GM18951 (cell line): ENCODE data around the gene SDC3.

Experiments used
- POLR2A ChIP-seq: IDR thresholded peaks from 4 replicates; pipeline ENCODE4 v1.6.1; 2011; ENCODE audit warnings: mild to moderate bottlenecking; ENCODE audit not compliant: insufficient read length, insufficient read depth; ENCODE audit errors: extremely low read depth
- in situ Hi-C: fragments of 300-500 bp; cut with MboI; formaldehyde crosslinking; loops from one replicate; pipeline ENCODE4 v1.12.0; 2022; ENCODE audit warnings: low sequenced_read_pairs, mixed read lengths, inconsistent platforms; ENCODE audit not compliant: unreplicated experiment

Gene SDC3

GRCh38 chr1:30916296-30916695 is 7.7 kb upstream of the SDC3 start:
- in situ Hi-C loops: loop anchor here (10.0 kb wide), 1 partner anchor 191 kb away; the partner anchor contains the start of gene MATN1
- TF ChIP-seq POLR2A: no peak

GRCh38 chr1:30915491-30916230 is 7.1 kb upstream of the SDC3 start:
- TF ChIP-seq POLR2A: no peak
- in situ Hi-C loops: loop anchor here (10.0 kb wide), 1 partner anchor 191 kb away; the partner anchor contains the start of gene MATN1

GRCh38 chr1:30914931-30915330 is 6.4 kb upstream of the SDC3 start:
- in situ Hi-C loops: loop anchor here (5.0 to 10.0 kb wide), 3 partner anchors 38 to 190 kb away; partner anchors contain the start of gene MATN1

GRCh38 chr1:30914587-30914922 is 6.0 kb upstream of the SDC3 start:
- no peak for TF ChIP-seq POLR2A
- in situ Hi-C loops: loop anchor here (5.0 to 10.0 kb wide), 3 partner anchors 37 to 190 kb away; partner anchors contain the start of gene MATN1

More at GRCh38 chr1:30914931-30915330, 6.4 kb upstream of the SDC3 start:
- no peak for TF ChIP-seq POLR2A

GRCh38 chr1:30912913-30913652 is 4.5 kb upstream of the SDC3 start:
- in situ Hi-C loops: loop anchor here (5.0 to 10.0 kb wide), 3 partner anchors 36 to 188 kb away; partner anchors contain the start of gene MATN1
- TF ChIP-seq POLR2A: no peak

GRCh38 chr1:30912224-30912623 is 3.7 kb upstream of the SDC3 start:
- in situ Hi-C loops: loop anchor here (5.0 to 10.0 kb wide), 3 partner anchors 35 to 187 kb away; partner anchors contain the start of gene MATN1
- TF ChIP-seq POLR2A: no peak

GRCh38 chr1:30911059-30911954 is 2.7 kb upstream of the SDC3 start:
- no peak for TF ChIP-seq POLR2A
- in situ Hi-C loops: loop anchor here (5.0 to 10.0 kb wide), 3 partner anchors 34 to 187 kb away; partner anchors contain the start of gene MATN1

GRCh38 chr1:30909365-30910068 is 959 bp upstream of the SDC3 start:
- in situ Hi-C loops: loop anchor here (5.0 to 10.0 kb wide), 3 partner anchors 32 to 185 kb away; partner anchors contain the start of gene MATN1
- no peak for TF ChIP-seq POLR2A

- in situ Hi-C loops: no loop called here
Observed at GRCh38 chr1:30908316-30908695, 252 bp downstream of the SDC3 start.

GRCh38 chr1:30907481-30908315 is 860 bp downstream of the SDC3 start:
- in situ Hi-C loops: no loop called here

More at GRCh38 chr1:30908316-30908695, 252 bp downstream of the SDC3 start:
- no peak for TF ChIP-seq POLR2A

More at GRCh38 chr1:30907481-30908315, 860 bp downstream of the SDC3 start:
- TF ChIP-seq POLR2A: no peak
